Hematopoietic multipotent progenitor cell (in vitro differentiated cells): Measurements from ENCODE around the gene CRABP2. TPM values are rescaled to one million over a fixed set of nuclear protein-coding genes. Genes with fewer than 3 reads are reported as not detected.

ENCODE experiments used
- DNase-seq, 3 donors: peaks; one replicate each; pipeline ENCODE4 v3.0.0-alpha.2; 2011 to 2015; ENCODE audit warnings: low read depth in 2 of 3, low spot score in 2 of 3
- total RNA-seq: library from RNA; depleted of rRNA; stranded (reverse); fragments of >200 nt; gene quantifications from one replicate; pipeline ENCODE4 v1.2.3, GENCODE V29; 2012

CRABP2 gene
- total RNA-seq, result 0.27 TPM

- peak in 2 of 3 donors; percentile 44 to 53 for DNase-seq
Measured at GRCh38 chr1:156705321-156705917, at the start of gene CRABP2. CRABP2 (minus strand) TSS chr1:156705583; CDS start chr1:156705446, 137 bp downstream.

GRCh38 chr1:156754219-156754618 is 48.8 kb upstream of the CRABP2 start:
- no peak for DNase-seq

GRCh38 chr1:156752843-156753482 is 47.6 kb upstream of the CRABP2 start:
- DNase-seq, result peak in 1 of 3 donors; percentile 35

- peak; percentile 84 to 98 (median 97) for DNase-seq
Measured at GRCh38 chr1:156751757-156752481, 46.5 kb upstream of the CRABP2 start.

GRCh38 chr1:156751451-156751756 is 46.0 kb upstream of the CRABP2 start, which contains the start of gene HDGF:
HDGF (minus strand) TSS chr1:156751675; CDS start chr1:156751429, 246 bp downstream.
- DNase-seq, result no peak

GRCh38 chr1:156750711-156751450 is 45.5 kb upstream of the CRABP2 start:
- peak in 1 of 3 donors; percentile 54 for DNase-seq

GRCh38 chr1:156750191-156750672 is 44.8 kb upstream of the CRABP2 start:
- DNase-seq, result no peak

- no peak for DNase-seq
Measured at GRCh38 chr1:156749419-156750118, 44.2 kb upstream of the CRABP2 start.

GRCh38 chr1:156748670-156749418 is 43.5 kb upstream of the CRABP2 start:
- no peak for DNase-seq

- no peak for DNase-seq
Measured at GRCh38 chr1:156747742-156748669, 42.6 kb upstream of the CRABP2 start.

GRCh38 chr1:156746728-156747631 is 41.6 kb upstream of the CRABP2 start:
- DNase-seq, result peak in 2 of 3 donors; percentile 78 to 80

GRCh38 chr1:156746406-156746727 is 41.0 kb upstream of the CRABP2 start:
- DNase-seq, result no peak

- DNase-seq, result no peak
Measured at GRCh38 chr1:156745881-156746280, 40.5 kb upstream of the CRABP2 start.

GRCh38 chr1:156744786-156745419 is 39.5 kb upstream of the CRABP2 start:
- no peak for DNase-seq

- DNase-seq, result no peak
Measured at GRCh38 chr1:156744344-156744743, 39.0 kb upstream of the CRABP2 start.

GRCh38 chr1:156743367-156744302 is 38.3 kb upstream of the CRABP2 start:
- DNase-seq, result no peak
